Measurements from ENCODE around the gene TIMM44.
"Not testable (repeated sequence)": the region's sequence is repeated elsewhere in the genome, so short reads cannot be mapped to it uniquely, and the experiment has no call there.

Gene TIMM44

GRCh38 chr19:7900401-7900870 is 43.0 kb downstream of the TIMM44 start:
- DNase-seq (ENCODE audit: low read depth): no peak

- no peak for DNase-seq (ENCODE audit: low read depth)
Observed at GRCh38 chr19:7899751-7900378, 43.6 kb downstream of the TIMM44 start.

GRCh38 chr19:7898967-7899366 is 44.5 kb downstream of the TIMM44 start:
- DNase-seq (ENCODE audit: low read depth): no peak

- DNase-seq (ENCODE audit: low read depth): no peak
Observed at GRCh38 chr19:7897292-7897691, 46.2 kb downstream of the TIMM44 start.

GRCh38 chr19:7895565-7895964 is 47.9 kb downstream of the TIMM44 start:
- no peak for DNase-seq (ENCODE audit: low read depth)

- DNase-seq (ENCODE audit: low read depth): no peak
Observed at GRCh38 chr19:7894612-7895309, 48.7 kb downstream of the TIMM44 start.

GRCh38 chr19:7893362-7894101 is 49.9 kb downstream of the TIMM44 start:
- not testable (repeated sequence) for DNase-seq (ENCODE audit: low read depth)

- DNase-seq (ENCODE audit: low read depth): no peak
Observed at GRCh38 chr19:7888826-7889217, 54.6 kb downstream of the TIMM44 start.

GRCh38 chr19:7888145-7888825 is 55.2 kb downstream of the TIMM44 start, which contains the start of gene LRRC8E:
LRRC8E (plus strand) TSS chr19:7888510; CDS start chr19:7895604, 7,094 bp downstream.
- DNase-seq (ENCODE audit: low read depth): no peak

- DNase-seq (ENCODE audit: low read depth): no peak
Observed at GRCh38 chr19:7887408-7888144, 55.9 kb downstream of the TIMM44 start.

- DNase-seq (ENCODE audit: low read depth): no peak
Observed at GRCh38 chr19:7885818-7886217, 57.6 kb downstream of the TIMM44 start.

- no peak for DNase-seq (ENCODE audit: low read depth)
Observed at GRCh38 chr19:7883796-7884570, 59.5 kb downstream of the TIMM44 start.

GRCh38 chr19:7883105-7883504 is 60.4 kb downstream of the TIMM44 start:
- no peak for DNase-seq (ENCODE audit: low read depth)

- DNase-seq (ENCODE audit: low read depth): no peak
Observed at GRCh38 chr19:7881910-7882309, 61.6 kb downstream of the TIMM44 start.

- DNase-seq (ENCODE audit: low read depth): no peak
Observed at GRCh38 chr19:7879836-7880235, 63.6 kb downstream of the TIMM44 start.

GRCh38 chr19:7879111-7879807 is 64.2 kb downstream of the TIMM44 start:
- DNase-seq (ENCODE audit: low read depth): no peak

- DNase-seq (ENCODE audit: low read depth): no peak
Observed at GRCh38 chr19:7877249-7877836, 66.1 kb downstream of the TIMM44 start.

All from stimulated activated CD8-positive, alpha-beta memory T cell treated with anti-CD3 and anti-CD28 coated beads, Interleukin-12 subunit alpha, Interleukin-12 subunit beta, amount 100 ng/mL, for 1 hour (primary cell).